IMR-90 (cell line): Measurements from ENCODE around the gene MCF2L2.

ENCODE experiments used
- BHLHE40 ChIP-seq: fragments of 150-350 bp; IDR thresholded peaks from 2 replicates; pipeline ENCODE4 v1.6.1; 2016; ENCODE audit warnings: mild to moderate bottlenecking, low read depth, low read length
- MAFK ChIP-seq: IDR thresholded peaks from 2 replicates; pipeline ENCODE4 v1.6.1; 2012; ENCODE audit warnings: low read depth, low read length, improper control_type of control experiment
- MXI1 ChIP-seq: IDR thresholded peaks from 2 replicates; pipeline ENCODE4 v1.6.1; 2012; ENCODE audit warnings: low read depth, mild to moderate bottlenecking, low read length, moderate library complexity, borderline replicate concordance
- POLR2A ChIP-seq: IDR thresholded peaks from 2 replicates; pipeline ENCODE4 v1.6.1; 2012; ENCODE audit warnings: mild to moderate bottlenecking, low read depth, low read length
- RFX5 ChIP-seq: IDR thresholded peaks from 2 replicates; pipeline ENCODE4 v1.8.0; 2012; ENCODE audit warnings: low read depth, mild to moderate bottlenecking, low read length, moderate library complexity
- TF ChIP-seq, protein P1 (sequence below): conservative IDR thresholded peaks from 2 replicates; pipeline ENCODE4 v1.5.1; 2012; ENCODE audit warnings: mild to moderate bottlenecking, low read depth, low read length, improper control_type of control experiment
- TF ChIP-seq, protein P2 (sequence below): fragments of 150-350 bp; IDR thresholded peaks from 2 replicates; pipeline ENCODE4 v1.6.1; 2017; ENCODE audit warnings: mild to moderate bottlenecking, antibody characterized with exemption, low read length, low read depth

- TF ChIP-seq MXI1 = no peak
- TF ChIP-seq, protein P1, sequence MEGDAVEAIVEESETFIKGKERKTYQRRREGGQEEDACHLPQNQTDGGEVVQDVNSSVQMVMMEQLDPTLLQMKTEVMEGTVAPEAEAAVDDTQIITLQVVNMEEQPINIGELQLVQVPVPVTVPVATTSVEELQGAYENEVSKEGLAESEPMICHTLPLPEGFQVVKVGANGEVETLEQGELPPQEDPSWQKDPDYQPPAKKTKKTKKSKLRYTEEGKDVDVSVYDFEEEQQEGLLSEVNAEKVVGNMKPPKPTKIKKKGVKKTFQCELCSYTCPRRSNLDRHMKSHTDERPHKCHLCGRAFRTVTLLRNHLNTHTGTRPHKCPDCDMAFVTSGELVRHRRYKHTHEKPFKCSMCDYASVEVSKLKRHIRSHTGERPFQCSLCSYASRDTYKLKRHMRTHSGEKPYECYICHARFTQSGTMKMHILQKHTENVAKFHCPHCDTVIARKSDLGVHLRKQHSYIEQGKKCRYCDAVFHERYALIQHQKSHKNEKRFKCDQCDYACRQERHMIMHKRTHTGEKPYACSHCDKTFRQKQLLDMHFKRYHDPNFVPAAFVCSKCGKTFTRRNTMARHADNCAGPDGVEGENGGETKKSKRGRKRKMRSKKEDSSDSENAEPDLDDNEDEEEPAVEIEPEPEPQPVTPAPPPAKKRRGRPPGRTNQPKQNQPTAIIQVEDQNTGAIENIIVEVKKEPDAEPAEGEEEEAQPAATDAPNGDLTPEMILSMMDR = no peak
- no peak for TF ChIP-seq POLR2A
- TF ChIP-seq MAFK = no peak
- TF ChIP-seq, protein P2, sequence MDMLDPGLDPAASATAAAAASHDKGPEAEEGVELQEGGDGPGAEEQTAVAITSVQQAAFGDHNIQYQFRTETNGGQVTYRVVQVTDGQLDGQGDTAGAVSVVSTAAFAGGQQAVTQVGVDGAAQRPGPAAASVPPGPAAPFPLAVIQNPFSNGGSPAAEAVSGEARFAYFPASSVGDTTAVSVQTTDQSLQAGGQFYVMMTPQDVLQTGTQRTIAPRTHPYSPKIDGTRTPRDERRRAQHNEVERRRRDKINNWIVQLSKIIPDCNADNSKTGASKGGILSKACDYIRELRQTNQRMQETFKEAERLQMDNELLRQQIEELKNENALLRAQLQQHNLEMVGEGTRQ = no peak
- no peak for TF ChIP-seq BHLHE40
- TF ChIP-seq RFX5 = no peak
Measured at GRCh38 chr3:183410759-183411158, 17.7 kb downstream of the MCF2L2 start.
